Astrocyte (in vitro differentiated cells and primary cell): ENCODE measurements around the gene ZNF8. TPM values are rescaled to one million over a fixed set of nuclear protein-coding genes. Genes with fewer than 3 reads are reported as not detected.

Experiments
- DNase-seq: peaks from one replicate; pipeline ENCODE4 v3.0.0-alpha.2; 2010; ENCODE audit warnings: low read depth
- FAIRE-seq: peaks from 2 replicates; lab custom pipeline; 2011; peaks lifted over from hg19 to GRCh38; lab: Jason Lieb, UNC
- H2AFZ ChIP-seq: 2 replicates; pipeline ENCODE4 v1.6.0; 2012; ENCODE audit warnings: low read depth, low read length, inconsistent platforms
- H3K27ac ChIP-seq: 2 replicates; pipeline ENCODE4 v1.5.1; 2011; ENCODE audit warnings: low read depth, low read length, inconsistent platforms
- H3K27me3 ChIP-seq: 2 replicates; pipeline ENCODE4 v1.6.0; 2011; ENCODE audit warnings: low read length, inconsistent platforms; ENCODE audit not compliant: insufficient read depth
- H3K36me3 ChIP-seq: 2 replicates; pipeline ENCODE4 v1.5.1; 2011; ENCODE audit warnings: low read length, inconsistent platforms; ENCODE audit not compliant: insufficient read depth
- H3K4me1 ChIP-seq: 2 replicates; pipeline ENCODE4 v1.5.1; 2011; ENCODE audit warnings: low read length, inconsistent platforms; ENCODE audit not compliant: insufficient read depth
- H3K4me2 ChIP-seq: 2 replicates; pipeline ENCODE4 v1.6.0; 2012; ENCODE audit warnings: low read length, inconsistent platforms
- H3K4me3 ChIP-seq: 2 replicates; pipeline ENCODE4 v1.5.1; 2011; ENCODE audit warnings: low read depth, mild to moderate bottlenecking, low read length, inconsistent platforms; ENCODE audit not compliant: insufficient read depth
- H3K79me2 ChIP-seq: 2 replicates; pipeline ENCODE4 v1.6.0; 2012; ENCODE audit warnings: mild to moderate bottlenecking, low read length, inconsistent platforms; ENCODE audit not compliant: insufficient read depth
- H3K9ac ChIP-seq: 2 replicates; pipeline ENCODE4 v1.6.0; 2012; ENCODE audit warnings: mild to moderate bottlenecking, low read length, inconsistent platforms
- H3K9me3 ChIP-seq: 2 replicates; pipeline ENCODE4 v1.5.1; 2012; ENCODE audit warnings: low read depth, mild to moderate bottlenecking, low read length, inconsistent platforms; ENCODE audit not compliant: insufficient read depth
- H4K20me1 ChIP-seq: 2 replicates; pipeline ENCODE4 v1.6.0; 2012; ENCODE audit warnings: low read length, inconsistent platforms; ENCODE audit not compliant: insufficient read depth
- H3K27ac Mint-ChIP-seq: one replicate; pipeline ENCODE4 v1.8.0; 2021; ENCODE audit warnings: mild to moderate bottlenecking, mixed read lengths; ENCODE audit not compliant: unreplicated experiment
- H3K27me3 Mint-ChIP-seq: one replicate; pipeline ENCODE4 v1.8.0; 2021; ENCODE audit warnings: low read depth, mixed read lengths; ENCODE audit not compliant: unreplicated experiment
- H3K36me3 Mint-ChIP-seq: one replicate; pipeline ENCODE4 v1.8.0; 2021; ENCODE audit warnings: low read depth, mixed read lengths; ENCODE audit not compliant: unreplicated experiment
- H3K4me1 Mint-ChIP-seq: one replicate; pipeline ENCODE4 v1.8.0; 2021; ENCODE audit warnings: low read depth, mixed read lengths; ENCODE audit not compliant: unreplicated experiment
- H3K4me3 Mint-ChIP-seq: one replicate; pipeline ENCODE4 v1.8.0; 2021; ENCODE audit warnings: mild to moderate bottlenecking, moderate library complexity, mixed read lengths; ENCODE audit not compliant: unreplicated experiment
- H3K9me3 Mint-ChIP-seq: one replicate; pipeline ENCODE4 v1.8.0; 2021; ENCODE audit warnings: mild to moderate bottlenecking, mixed read lengths; ENCODE audit not compliant: unreplicated experiment
- EZH2 ChIP-seq: IDR thresholded peaks from 2 replicates; pipeline ENCODE4 v1.6.1; 2012; ENCODE audit warnings: mild to moderate bottlenecking, low read length, inconsistent platforms; ENCODE audit not compliant: insufficient read depth
- total RNA-seq: library from RNA; stranded (reverse); gene quantifications from 2 replicates; pipeline ENCODE4 v1.2.1, GENCODE V29; 2021
- TF ChIP-seq, protein P1 (sequence below): IDR thresholded peaks from 2 replicates; pipeline ENCODE4 v1.5.1; 2011; ENCODE audit warnings: low read depth, mild to moderate bottlenecking, inconsistent platforms, low read length, moderate library complexity; ENCODE audit not compliant: insufficient read depth

The ZNF8 gene
- total RNA-seq, 1 donor from 2014 or later: 10.0 TPM

- H3K27ac Mint-ChIP-seq: no peak overlapping the region
- no peaks in the 10 kb centered on the region for H3K9me3 Mint-ChIP-seq
- H3K4me1 ChIP-seq: peaks cover 7% of the 10 kb centered on the region
- no peaks in the 10 kb centered on the region for H3K79me2 ChIP-seq
- DNase-seq (no peak), FAIRE-seq (no peak)
- TF ChIP-seq, protein P1, sequence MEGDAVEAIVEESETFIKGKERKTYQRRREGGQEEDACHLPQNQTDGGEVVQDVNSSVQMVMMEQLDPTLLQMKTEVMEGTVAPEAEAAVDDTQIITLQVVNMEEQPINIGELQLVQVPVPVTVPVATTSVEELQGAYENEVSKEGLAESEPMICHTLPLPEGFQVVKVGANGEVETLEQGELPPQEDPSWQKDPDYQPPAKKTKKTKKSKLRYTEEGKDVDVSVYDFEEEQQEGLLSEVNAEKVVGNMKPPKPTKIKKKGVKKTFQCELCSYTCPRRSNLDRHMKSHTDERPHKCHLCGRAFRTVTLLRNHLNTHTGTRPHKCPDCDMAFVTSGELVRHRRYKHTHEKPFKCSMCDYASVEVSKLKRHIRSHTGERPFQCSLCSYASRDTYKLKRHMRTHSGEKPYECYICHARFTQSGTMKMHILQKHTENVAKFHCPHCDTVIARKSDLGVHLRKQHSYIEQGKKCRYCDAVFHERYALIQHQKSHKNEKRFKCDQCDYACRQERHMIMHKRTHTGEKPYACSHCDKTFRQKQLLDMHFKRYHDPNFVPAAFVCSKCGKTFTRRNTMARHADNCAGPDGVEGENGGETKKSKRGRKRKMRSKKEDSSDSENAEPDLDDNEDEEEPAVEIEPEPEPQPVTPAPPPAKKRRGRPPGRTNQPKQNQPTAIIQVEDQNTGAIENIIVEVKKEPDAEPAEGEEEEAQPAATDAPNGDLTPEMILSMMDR: no peak
- TF ChIP-seq EZH2: peak; percentile 66
- H3K36me3 ChIP-seq: no peaks in the 10 kb centered on the region
- H3K4me2 ChIP-seq: peak overlapping the region; percentile 30
- peaks cover 8% of the 10 kb centered on the region for H4K20me1 ChIP-seq
- H3K4me3 Mint-ChIP-seq: no peak overlapping the region
- H2AFZ ChIP-seq: peak overlapping the region; percentile 26
- H3K9me3 ChIP-seq: peaks cover 3% of the 10 kb centered on the region
- H3K27me3 ChIP-seq: peaks cover 20% of the 10 kb centered on the region
- H3K36me3 Mint-ChIP-seq: peaks cover 11% of the 10 kb centered on the region
- H3K27me3 Mint-ChIP-seq: no peaks in the 10 kb centered on the region
- H3K4me3 ChIP-seq: no peak overlapping the region
- H3K27ac ChIP-seq: no peak overlapping the region
- peaks cover 3% of the 10 kb centered on the region for H3K4me1 Mint-ChIP-seq
- H3K9ac ChIP-seq: no peak overlapping the region
Observed at GRCh38 chr19:58350001-58350861, 71.5 kb downstream of the ZNF8 start.

DNA sequence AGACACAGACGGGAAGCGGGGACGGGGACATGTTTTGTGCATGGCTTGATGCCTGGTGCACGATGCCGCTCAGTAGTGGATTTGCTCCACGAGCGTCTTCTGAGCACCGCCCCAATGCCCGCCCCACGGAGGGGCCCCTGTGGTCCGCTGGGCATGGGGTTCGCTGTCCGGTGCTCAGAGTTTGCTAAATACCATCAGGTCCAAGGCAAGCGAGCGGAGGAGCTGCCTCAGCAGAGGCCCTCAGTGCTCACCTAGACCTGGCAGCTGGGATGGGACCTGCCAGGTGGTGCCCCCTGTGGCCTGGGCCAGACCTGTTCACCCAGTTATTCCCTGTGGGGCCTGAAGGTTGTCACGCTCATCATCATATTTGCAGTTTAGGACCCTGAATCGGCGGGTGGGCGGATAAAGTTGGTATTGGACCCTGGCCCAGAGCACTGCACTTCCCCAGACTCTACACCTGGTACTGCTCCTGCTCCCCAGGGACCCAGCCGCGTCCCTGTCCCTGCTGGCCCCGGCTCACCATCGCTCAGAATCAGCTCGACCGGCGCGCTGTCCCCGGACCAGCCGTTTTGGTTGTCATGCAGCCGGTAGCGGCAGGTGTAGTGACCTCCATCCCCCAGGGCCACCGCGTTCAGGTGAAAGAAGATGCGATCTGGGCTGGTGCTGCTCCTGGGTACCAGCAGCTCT is 72.3 kb downstream of the ZNF8 start:
- H3K4me2 ChIP-seq: peak overlapping the region; percentile 30
- H3K36me3 Mint-ChIP-seq: peaks cover 8% of the 10 kb centered on the region
- no peaks in the 10 kb centered on the region for H3K27me3 Mint-ChIP-seq
- H3K9me3 ChIP-seq: peaks cover 6% of the 10 kb centered on the region
- H3K9me3 Mint-ChIP-seq: no peaks in the 10 kb centered on the region
- no peaks in the 10 kb centered on the region for H3K79me2 ChIP-seq
- H3K4me3 ChIP-seq: no peak overlapping the region
- H3K4me3 Mint-ChIP-seq: no peak overlapping the region
- FAIRE-seq (no peak), DNase-seq (no peak)
- TF ChIP-seq, protein P1: no peak
- no peak for TF ChIP-seq EZH2
- H2AFZ ChIP-seq: no peak overlapping the region
- no peak overlapping the region for H3K27ac ChIP-seq
- H3K4me1 ChIP-seq: peaks cover 7% of the 10 kb centered on the region
- H3K9ac ChIP-seq: no peak overlapping the region
- H3K27ac Mint-ChIP-seq: no peak overlapping the region
- peaks cover 20% of the 10 kb centered on the region for H3K27me3 ChIP-seq
- no peaks in the 10 kb centered on the region for H3K36me3 ChIP-seq
- H4K20me1 ChIP-seq: peaks cover 8% of the 10 kb centered on the region
- H3K4me1 Mint-ChIP-seq: peaks cover 3% of the 10 kb centered on the region
